GM12875 (cell line): ENCODE results near the gene SERPINH1.

Experiments
- H3K4me3 ChIP-seq: one replicate; pipeline ENCODE4 v1.5.1; 2011; ENCODE audit warnings: low read depth, low read length, control low read depth
- CTCF ChIP-seq: IDR thresholded peaks from 2 replicates; pipeline ENCODE4 v1.5.1; 2011; ENCODE audit warnings: low read depth, mild to moderate bottlenecking, control low read depth, inconsistent platforms, low read length, moderate library complexity, borderline replicate concordance; ENCODE audit not compliant: insufficient read depth

SERPINH1 gene

GRCh38 chr11:75547617-75548058 lies 14.4 kb upstream of the SERPINH1 start:
- TF ChIP-seq CTCF, result peak; percentile 68
- no peak overlapping the region for H3K4me3 ChIP-seq

- TF ChIP-seq CTCF, result no peak
- H3K4me3 ChIP-seq, result no peak overlapping the region
Observed at GRCh38 chr11:75548595-75549272, 13.3 kb upstream of the SERPINH1 start.

- TF ChIP-seq CTCF, result no peak
Observed at GRCh38 chr11:75549370-75549958, 12.6 kb upstream of the SERPINH1 start.

GRCh38 chr11:75553182-75553581 lies 8.9 kb upstream of the SERPINH1 start:
- no peak for TF ChIP-seq CTCF
- H3K4me3 ChIP-seq, result no peak overlapping the region

More at GRCh38 chr11:75549370-75549958, 12.6 kb upstream of the SERPINH1 start:
- no peak overlapping the region for H3K4me3 ChIP-seq

GRCh38 chr11:75553889-75554257 lies 8.2 kb upstream of the SERPINH1 start:
- no peak for TF ChIP-seq CTCF
- H3K4me3 ChIP-seq, result no peak overlapping the region

- no peak for TF ChIP-seq CTCF
- no peak overlapping the region for H3K4me3 ChIP-seq
Observed at GRCh38 chr11:75554258-75555022, 7.6 kb upstream of the SERPINH1 start.
